ENCODE measurements around the gene OR52A1. TPM values are rescaled to one million over a fixed set of nuclear protein-coding genes. Genes with fewer than 3 reads are reported as not detected.

Gene OR52A1
- total RNA-seq, 1 donor from 2014 or later = not detected

DNA sequence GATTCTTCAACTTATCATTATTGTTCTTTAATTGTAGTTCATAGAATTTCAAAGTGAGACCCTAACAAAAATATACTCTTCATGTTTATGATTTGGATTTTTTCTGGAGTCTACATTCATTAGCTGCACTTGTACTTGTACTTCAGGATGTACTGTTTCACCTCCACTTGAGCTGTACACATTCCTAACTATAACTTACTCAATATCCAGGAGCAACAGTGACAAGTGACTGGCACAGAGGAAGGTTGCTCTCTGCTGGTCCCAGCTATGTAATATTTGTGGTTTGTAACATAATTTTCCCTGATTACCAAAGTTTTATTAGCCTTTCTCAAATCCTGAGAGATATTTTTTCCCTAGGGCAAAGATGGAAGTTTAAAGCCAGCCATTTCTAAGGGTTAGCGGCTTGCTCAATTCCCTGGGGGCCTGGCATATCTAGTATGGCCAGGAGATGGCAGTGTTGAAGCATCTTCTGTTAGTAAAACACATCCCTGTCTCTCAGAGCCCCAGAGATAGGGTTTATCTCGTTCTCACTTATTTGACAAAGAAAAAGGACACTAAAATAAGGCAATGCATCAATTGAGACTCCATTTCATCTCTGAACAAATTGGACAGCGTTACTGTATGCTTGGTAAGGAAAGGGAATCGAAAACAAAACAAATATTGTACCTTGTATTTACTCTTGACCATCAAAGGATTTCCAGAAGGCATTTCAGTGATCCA lies 30.6 kb downstream of the OR52A1 start:
- TF ChIP-seq, protein P1, sequence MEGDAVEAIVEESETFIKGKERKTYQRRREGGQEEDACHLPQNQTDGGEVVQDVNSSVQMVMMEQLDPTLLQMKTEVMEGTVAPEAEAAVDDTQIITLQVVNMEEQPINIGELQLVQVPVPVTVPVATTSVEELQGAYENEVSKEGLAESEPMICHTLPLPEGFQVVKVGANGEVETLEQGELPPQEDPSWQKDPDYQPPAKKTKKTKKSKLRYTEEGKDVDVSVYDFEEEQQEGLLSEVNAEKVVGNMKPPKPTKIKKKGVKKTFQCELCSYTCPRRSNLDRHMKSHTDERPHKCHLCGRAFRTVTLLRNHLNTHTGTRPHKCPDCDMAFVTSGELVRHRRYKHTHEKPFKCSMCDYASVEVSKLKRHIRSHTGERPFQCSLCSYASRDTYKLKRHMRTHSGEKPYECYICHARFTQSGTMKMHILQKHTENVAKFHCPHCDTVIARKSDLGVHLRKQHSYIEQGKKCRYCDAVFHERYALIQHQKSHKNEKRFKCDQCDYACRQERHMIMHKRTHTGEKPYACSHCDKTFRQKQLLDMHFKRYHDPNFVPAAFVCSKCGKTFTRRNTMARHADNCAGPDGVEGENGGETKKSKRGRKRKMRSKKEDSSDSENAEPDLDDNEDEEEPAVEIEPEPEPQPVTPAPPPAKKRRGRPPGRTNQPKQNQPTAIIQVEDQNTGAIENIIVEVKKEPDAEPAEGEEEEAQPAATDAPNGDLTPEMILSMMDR (IDR thresholded peaks at IDR 0.05; ENCODE audit: insufficient read depth, low read length, poor library complexity, severe bottlenecking) = peak; percentile 86
- Histone ChIP-seq H3K36me3 (ENCODE audit: control insufficient read depth, insufficient read depth, low read length) (no peaks in the 10 kb centered on the region), H3K4me3 (ENCODE audit: low read depth, low read length) (no peak overlapping the region), H3K27me3 (ENCODE audit: control insufficient read depth, insufficient read depth, low read length) (no peaks in the 10 kb centered on the region)
- DNase-seq (ENCODE audit: low read depth) = no peak

- DNase-seq (ENCODE audit: low read depth) = no peak
- H3K4me3 ChIP-seq (ENCODE audit: low read depth, low read length) = no peak overlapping the region
- H3K27me3 ChIP-seq (ENCODE audit: control insufficient read depth, insufficient read depth, low read length) = no peaks in the 10 kb centered on the region
- TF ChIP-seq, protein P1 (IDR thresholded peaks at IDR 0.05; ENCODE audit: insufficient read depth, low read length, poor library complexity, severe bottlenecking) = no peak
- H3K36me3 ChIP-seq (ENCODE audit: control insufficient read depth, insufficient read depth, low read length) = no peaks in the 10 kb centered on the region
These were observed 35.7 kb downstream of the OR52A1 start for GRCh38 chr11:5118893-5119292.

- Histone ChIP-seq H3K4me3 (ENCODE audit: low read depth, low read length) (no peak overlapping the region), H3K36me3 (ENCODE audit: control insufficient read depth, insufficient read depth, low read length) (no peaks in the 10 kb centered on the region), H3K27me3 (ENCODE audit: control insufficient read depth, insufficient read depth, low read length) (no peaks in the 10 kb centered on the region)
- no peak for DNase-seq (ENCODE audit: low read depth)
- TF ChIP-seq, protein P1 (IDR thresholded peaks at IDR 0.05; ENCODE audit: insufficient read depth, low read length, poor library complexity, severe bottlenecking) = no peak
These were observed 37.0 kb downstream of the OR52A1 start for GRCh38 chr11:5117588-5117987.

- no peak overlapping the region for H3K4me3 ChIP-seq (ENCODE audit: low read depth, low read length)
- no peak for DNase-seq (ENCODE audit: low read depth)
- H3K36me3 ChIP-seq (ENCODE audit: control insufficient read depth, insufficient read depth, low read length) = no peaks in the 10 kb centered on the region
- TF ChIP-seq, protein P1 (IDR thresholded peaks at IDR 0.05; ENCODE audit: insufficient read depth, low read length, poor library complexity, severe bottlenecking) = no peak
- no peaks in the 10 kb centered on the region for H3K27me3 ChIP-seq (ENCODE audit: control insufficient read depth, insufficient read depth, low read length)
These were observed 39.2 kb downstream of the OR52A1 start for GRCh38 chr11:5115339-5115738.

DNA sequence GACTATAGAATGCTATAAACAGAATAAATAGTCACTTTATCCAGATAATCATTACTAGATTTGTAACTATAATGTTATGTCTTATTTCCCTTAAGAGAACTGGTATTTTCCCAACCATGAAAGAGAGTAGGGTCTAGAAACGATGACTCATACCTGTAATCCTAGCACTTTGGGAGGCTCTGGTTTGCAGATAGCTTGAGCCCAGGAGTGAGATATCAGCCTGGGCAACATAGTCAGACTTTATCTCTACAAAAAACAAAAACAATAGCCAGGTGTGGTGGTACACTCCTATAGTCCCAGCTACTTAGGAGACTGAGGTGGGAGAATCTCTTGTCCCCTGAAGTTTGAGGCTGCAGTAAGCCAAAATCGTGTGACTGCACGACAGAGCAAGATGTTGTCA lies 47.3 kb downstream of the OR52A1 start:
- H3K36me3 ChIP-seq (ENCODE audit: control insufficient read depth, insufficient read depth, low read length) = no peaks in the 10 kb centered on the region

More for the DNA sequence above, 47.3 kb downstream of the OR52A1 start:
- no peak for DNase-seq (ENCODE audit: low read depth)
- TF ChIP-seq, protein P1 (IDR thresholded peaks at IDR 0.05; ENCODE audit: insufficient read depth, low read length, poor library complexity, severe bottlenecking) = no peak
- Histone ChIP-seq H3K27me3 (ENCODE audit: control insufficient read depth, insufficient read depth, low read length) (no peaks in the 10 kb centered on the region), H3K4me3 (ENCODE audit: low read depth, low read length) (no peak overlapping the region)
